ENCODE results near the gene ATXN10. TPM values are rescaled to one million over a fixed set of nuclear protein-coding genes. Genes with fewer than 3 reads are reported as not detected.

The ATXN10 gene
- polyA plus RNA-seq, 3 donors, result 60.1 to 106 (median 92.4) TPM

DNA sequence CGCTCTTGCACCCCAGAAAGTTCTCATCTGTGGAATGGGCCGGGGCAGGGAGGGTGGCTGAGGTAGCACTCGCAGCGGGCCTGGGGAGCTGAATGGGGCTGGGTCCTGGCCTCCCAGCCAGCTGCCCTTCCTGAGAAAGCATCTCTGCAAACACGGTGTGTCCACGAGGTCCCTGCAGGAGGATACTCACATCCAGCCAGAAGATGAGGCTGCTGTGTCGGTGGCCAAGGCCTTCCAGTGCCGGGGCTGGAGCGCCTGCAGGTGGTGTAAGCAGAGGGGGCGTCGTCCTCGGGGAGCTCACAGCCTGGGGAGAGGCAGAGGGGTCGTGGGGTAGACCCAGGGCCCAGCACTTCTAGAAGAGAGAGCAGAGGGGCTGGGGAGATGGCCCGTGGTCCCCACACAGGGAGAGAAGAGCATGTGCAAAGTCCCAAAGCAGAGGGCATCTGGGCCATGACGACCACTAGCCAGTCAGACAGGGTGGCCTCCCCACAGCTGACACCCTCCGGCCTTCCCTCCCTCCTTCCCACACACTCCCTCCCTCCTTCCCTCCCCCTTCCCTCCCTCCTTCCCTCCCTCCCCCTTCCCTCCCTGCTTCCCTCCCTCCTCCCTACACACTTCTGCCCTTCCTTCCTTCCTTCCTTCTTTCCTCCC lies 207.4 kb downstream of the ATXN10 start:
- H3K27me3 ChIP-seq (ENCODE audit: control insufficient read depth in 2 of 2, insufficient read depth in 2 of 2, low read length in 2 of 2), result peaks cover 11 to 68% of the 10 kb centered on the region in 2 donors
- peak overlapping the region in 1 of 2 donors; percentile 42 for H3K4me3 Mint-ChIP-seq
- no peak overlapping the region for H3K27ac ChIP-seq (ENCODE audit: low read depth in 1 of 2, low read length in 2 of 2)
- no peaks in the 10 kb centered on the region for H3K4me1 ChIP-seq (ENCODE audit: control insufficient read depth in 1 of 2, insufficient read depth in 2 of 2, low read length in 2 of 2)
- H3K36me3 ChIP-seq (replicated peaks in 1 of 2; ENCODE audit: control insufficient read depth in 1 of 2, insufficient read depth in 2 of 2, low read length in 2 of 2), result no peaks in the 10 kb centered on the region
- H3K27me3 Mint-ChIP-seq (ENCODE audit: low read depth in 3 of 3), result peaks cover 59 to 82% (median 73%) of the 10 kb centered on the region in 3 donors
- no peaks in the 10 kb centered on the region for H3K79me2 ChIP-seq (ENCODE audit: insufficient read depth, low read length)
- no peak overlapping the region for H3K4me2 ChIP-seq (replicated peaks; ENCODE audit: extremely low read depth, low read length, poor library complexity, severe bottlenecking)
- H4K20me1 ChIP-seq (ENCODE audit: insufficient read depth, low read length), result no peaks in the 10 kb centered on the region
- H3K9ac ChIP-seq (ENCODE audit: insufficient read depth, low read length, poor library complexity, severe bottlenecking), result no peak overlapping the region
- TF ChIP-seq, protein P1, sequence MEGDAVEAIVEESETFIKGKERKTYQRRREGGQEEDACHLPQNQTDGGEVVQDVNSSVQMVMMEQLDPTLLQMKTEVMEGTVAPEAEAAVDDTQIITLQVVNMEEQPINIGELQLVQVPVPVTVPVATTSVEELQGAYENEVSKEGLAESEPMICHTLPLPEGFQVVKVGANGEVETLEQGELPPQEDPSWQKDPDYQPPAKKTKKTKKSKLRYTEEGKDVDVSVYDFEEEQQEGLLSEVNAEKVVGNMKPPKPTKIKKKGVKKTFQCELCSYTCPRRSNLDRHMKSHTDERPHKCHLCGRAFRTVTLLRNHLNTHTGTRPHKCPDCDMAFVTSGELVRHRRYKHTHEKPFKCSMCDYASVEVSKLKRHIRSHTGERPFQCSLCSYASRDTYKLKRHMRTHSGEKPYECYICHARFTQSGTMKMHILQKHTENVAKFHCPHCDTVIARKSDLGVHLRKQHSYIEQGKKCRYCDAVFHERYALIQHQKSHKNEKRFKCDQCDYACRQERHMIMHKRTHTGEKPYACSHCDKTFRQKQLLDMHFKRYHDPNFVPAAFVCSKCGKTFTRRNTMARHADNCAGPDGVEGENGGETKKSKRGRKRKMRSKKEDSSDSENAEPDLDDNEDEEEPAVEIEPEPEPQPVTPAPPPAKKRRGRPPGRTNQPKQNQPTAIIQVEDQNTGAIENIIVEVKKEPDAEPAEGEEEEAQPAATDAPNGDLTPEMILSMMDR (IDR thresholded peaks at IDR 0.05), result no peak
- H3K36me3 Mint-ChIP-seq, result no peaks in the 10 kb centered on the region
- 30% methylated on average over 11 of the region's 16 CpGs for WGBS (ENCODE audit: insufficient coverage)
- H2AFZ ChIP-seq (ENCODE audit: insufficient read depth, low read depth, low read length, poor library complexity, severe bottlenecking), result no peak overlapping the region
- H3K4me3 ChIP-seq (replicated peaks in 1 of 3; ENCODE audit: low read depth in 2 of 3, low read length in 3 of 3), result no peak overlapping the region
- no peak for DNase-seq
- H3K9me3 ChIP-seq (replicated peaks in 1 of 2; ENCODE audit: control insufficient read depth in 1 of 2, insufficient read depth in 1 of 2, low read length in 2 of 2), result peaks cover 0 to 6% of the 10 kb centered on the region in 2 donors
- no peaks in the 10 kb centered on the region for H3K4me1 Mint-ChIP-seq
- H3K27ac Mint-ChIP-seq, result no peak overlapping the region
- H3K9me3 Mint-ChIP-seq, result peaks cover 0 to 13% (median 2%) of the 10 kb centered on the region in 7 donors
- intact Hi-C loops (cut with micrococcal nuclease), result loop anchor here in 1 of 2 donors (10.0 kb wide), 1 partner anchor 304 kb away; no protein-coding TSS in a partner anchor

DNA sequence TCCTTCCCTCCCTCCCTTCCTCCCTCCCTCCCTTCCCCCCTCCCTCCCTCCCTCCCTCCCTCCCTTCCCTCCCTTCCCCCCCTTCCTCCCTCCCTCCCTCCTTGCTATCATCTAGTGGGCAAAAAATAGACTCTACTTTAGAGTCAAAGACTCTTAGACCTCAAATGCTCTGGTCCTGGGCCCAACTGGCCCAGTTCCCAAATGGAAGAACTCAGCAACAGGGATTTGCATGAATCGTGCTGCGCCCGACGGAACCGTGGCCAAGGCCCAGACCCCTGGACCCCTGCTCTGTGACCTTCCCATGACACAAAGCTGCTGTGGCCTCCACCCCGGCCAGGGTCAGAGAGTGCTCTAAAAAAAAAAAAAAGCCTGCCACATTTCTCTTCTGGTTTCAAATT lies 207.9 kb downstream of the ATXN10 start:
- Histone ChIP-seq H3K4me3 (replicated peaks in 1 of 3; ENCODE audit: low read depth in 2 of 3, low read length in 3 of 3) (no peak overlapping the region), H2AFZ (ENCODE audit: insufficient read depth, low read depth, low read length, poor library complexity, severe bottlenecking) (no peak overlapping the region), H3K36me3 (replicated peaks in 1 of 2; ENCODE audit: control insufficient read depth in 1 of 2, insufficient read depth in 2 of 2, low read length in 2 of 2) (no peaks in the 10 kb centered on the region), H3K9me3 (replicated peaks in 1 of 2; ENCODE audit: control insufficient read depth in 1 of 2, insufficient read depth in 1 of 2, low read length in 2 of 2) (peaks cover 0 to 6% of the 10 kb centered on the region in 2 donors), H3K79me2 (ENCODE audit: insufficient read depth, low read length) (no peaks in the 10 kb centered on the region), H3K27ac (ENCODE audit: low read depth in 1 of 2, low read length in 2 of 2) (no peak overlapping the region), H3K9ac (ENCODE audit: insufficient read depth, low read length, poor library complexity, severe bottlenecking) (no peak overlapping the region), H3K4me2 (replicated peaks; ENCODE audit: extremely low read depth, low read length, poor library complexity, severe bottlenecking) (no peak overlapping the region), H3K4me1 (ENCODE audit: control insufficient read depth in 1 of 2, insufficient read depth in 2 of 2, low read length in 2 of 2) (no peaks in the 10 kb centered on the region), H4K20me1 (ENCODE audit: insufficient read depth, low read length) (no peaks in the 10 kb centered on the region), H3K27me3 (ENCODE audit: control insufficient read depth in 2 of 2, insufficient read depth in 2 of 2, low read length in 2 of 2) (peaks cover 11 to 64% of the 10 kb centered on the region in 2 donors)
- Mint-ChIP-seq H3K36me3 (no peaks in the 10 kb centered on the region), H3K27ac (no peak overlapping the region), H3K27me3 (ENCODE audit: low read depth in 3 of 3) (peaks cover 59 to 78% (median 73%) of the 10 kb centered on the region in 3 donors), H3K4me1 (no peaks in the 10 kb centered on the region), H3K9me3 (peaks cover 0 to 13% (median 2%) of the 10 kb centered on the region in 7 donors), H3K4me3 (peak overlapping the region in 1 of 2 donors; percentile 68)
- DNase-seq, result no peak
- TF ChIP-seq, protein P1 (IDR thresholded peaks at IDR 0.05), result no peak
- 85% methylated on average over 5 of the region's 6 CpGs for WGBS (ENCODE audit: insufficient coverage)
- intact Hi-C loops (cut with micrococcal nuclease), result loop anchor here in 1 of 2 donors (10.0 kb wide), 1 partner anchor 305 kb away; no protein-coding TSS in a partner anchor

Data from CD14-positive monocyte (primary cell).